ENCODE data around the gene ZNF74.
A peak's percentile ranks its signal among the peaks of the same experiment; 100 is the strongest.

The ZNF74 gene

GRCh38 chr22:20422271-20423007 is 28.5 kb downstream of the ZNF74 start:
- DNase-seq = no peak

GRCh38 chr22:20423008-20423905 is 29.3 kb downstream of the ZNF74 start:
- no peak for DNase-seq

GRCh38 chr22:20423906-20424551 is 30.1 kb downstream of the ZNF74 start:
- no peak for DNase-seq

GRCh38 chr22:20424568-20424931 is 30.6 kb downstream of the ZNF74 start:
- DNase-seq = no peak

- no peak for DNase-seq
Measured at GRCh38 chr22:20424932-20425565, 31.1 kb downstream of the ZNF74 start.

GRCh38 chr22:20425566-20426258 is 31.8 kb downstream of the ZNF74 start:
- no peak for DNase-seq

- DNase-seq = no peak
Measured at GRCh38 chr22:20426259-20426615, 32.3 kb downstream of the ZNF74 start.

- no peak for DNase-seq
Measured at GRCh38 chr22:20427104-20427944, 33.4 kb downstream of the ZNF74 start.

- DNase-seq = no peak
Measured at GRCh38 chr22:20427945-20428417, 34.0 kb downstream of the ZNF74 start.

- DNase-seq = no peak
Measured at GRCh38 chr22:20428496-20429253, 34.7 kb downstream of the ZNF74 start.

GRCh38 chr22:20429254-20430100 is 35.5 kb downstream of the ZNF74 start:
- peak; percentile 89 for DNase-seq

- no peak for DNase-seq
Measured at GRCh38 chr22:20430101-20430719, 36.3 kb downstream of the ZNF74 start.

- peak; percentile 72 for DNase-seq
Measured at GRCh38 chr22:20430720-20431510, 37.0 kb downstream of the ZNF74 start.

GRCh38 chr22:20431511-20432192 is 37.7 kb downstream of the ZNF74 start:
- no peak for DNase-seq

- DNase-seq = no peak
Measured at GRCh38 chr22:20432244-20432686, 38.3 kb downstream of the ZNF74 start.

GRCh38 chr22:20433191-20433590 is 39.2 kb downstream of the ZNF74 start:
- no peak for DNase-seq

- DNase-seq = no peak
Measured at GRCh38 chr22:20433686-20434241, 39.8 kb downstream of the ZNF74 start.
